HepG2 (cell line): ENCODE data around the gene CFAP90. TPM values are rescaled to one million over a fixed set of nuclear protein-coding genes. Genes with fewer than 3 reads are reported as not detected.

Experiments
- ATAC-seq: fragments of 200-7000 bp; cut with Tn5 transposase; 3 replicates; pipeline ENCODE4 v1.9.1; 2020; ENCODE audit warnings: mild to moderate bottlenecking, moderate library complexity
- BruUV-seq: library from RNA; stranded (reverse); fragments of 400-500 nt; replicated peaks from 2 replicates; lab custom pipeline; 2021; lab: Mats Ljungman, UMichigan
- CTCF ChIA-PET: fragments of 300-600 bp; formaldehyde crosslinking; extraction: SDS; loops from one replicate; lab custom pipeline; 2021; ENCODE audit warnings: low total read pairs, inconsistent platforms, low intra/inter-chr PET ratio; lab: Yijun Ruan, JAX
- POLR2A ChIA-PET: fragments of 350-600 bp; sonication (Branson Sonifier 250); formaldehyde crosslinking; loops from one replicate; lab custom pipeline; 2020; ENCODE audit warnings: antibody characterized with exemption, inconsistent platforms; lab: Yijun Ruan, JAX
- DNase-seq: peaks from one replicate; pipeline ENCODE4 v3.0.0-alpha.2; 2015; ENCODE audit warnings: low spot score
- FAIRE-seq: peaks from 3 replicates; lab custom pipeline; 2011; peaks lifted over from hg19 to GRCh38; lab: Jason Lieb, UNC
- H2AFZ ChIP-seq: one replicate; pipeline ENCODE4 v1.6.1; 2011; ENCODE audit warnings: low read length, inconsistent platforms
- H3K27ac ChIP-seq: fragments of 300-600 bp; 3 replicates; pipeline ENCODE4 v1.8.0; 2011; ENCODE audit warnings: mixed run types, mild to moderate bottlenecking, mixed read lengths, low read length, inconsistent platforms; ENCODE audit not compliant: insufficient read depth; ENCODE audit errors: extremely low read length
- H3K27me3 ChIP-seq, 2 experiments: fragments of 200-600 bp in 1 of 2; 2 replicates in 1 of 2; 3 replicates in 1 of 2; pipeline versions ENCODE4 v1.6.0 to v1.8.0; 2011; ENCODE audit warnings: low read length in 2 of 2, mild to moderate bottlenecking in 2 of 2, moderate library complexity in 2 of 2, inconsistent platforms in 1 of 2; ENCODE audit not compliant: insufficient read depth in 2 of 2, control insufficient read depth in 1 of 2
- H3K36me3 ChIP-seq, 2 experiments: fragments of 200-600 bp in 1 of 2; replicated peaks in 1 of 2; 2 replicates in 1 of 2; 3 replicates in 1 of 2; pipeline versions ENCODE4 v1.5.1 to v1.8.0; 2011; ENCODE audit warnings: low read length in 2 of 2, inconsistent platforms in 1 of 2; ENCODE audit not compliant: insufficient read depth in 2 of 2, control insufficient read depth in 1 of 2
- H3K4me1 ChIP-seq: 2 replicates; pipeline ENCODE4 v1.5.1; 2012; ENCODE audit warnings: low read length, inconsistent platforms; ENCODE audit not compliant: insufficient read depth
- H3K4me2 ChIP-seq: 2 replicates; pipeline ENCODE4 v1.6.0; 2011; ENCODE audit warnings: low read depth, low read length, inconsistent platforms
- H3K4me3 ChIP-seq, 3 experiments: fragments of 200-600 bp in 1 of 3; sonication (generic), shearing (Covaris generic) in 1 of 3; replicated peaks in 1 of 3; 2 replicates each; pipeline ENCODE4 v1.5.1; 2011 to 2016; ENCODE audit warnings: low read length in 3 of 3, inconsistent platforms in 2 of 3, low read depth in 2 of 3, mild to moderate bottlenecking in 2 of 3, control low read depth in 1 of 3, mixed read lengths in 1 of 3; ENCODE audit not compliant: insufficient read depth in 1 of 3
- H3K79me2 ChIP-seq: one replicate; pipeline ENCODE4 v1.6.1; 2011; ENCODE audit warnings: low read length, inconsistent platforms; ENCODE audit not compliant: insufficient read depth
- H3K9ac ChIP-seq: 2 replicates; pipeline ENCODE4 v1.6.0; 2011; ENCODE audit warnings: mild to moderate bottlenecking, low read depth, low read length, inconsistent platforms; ENCODE audit not compliant: insufficient read depth
- H3K9me3 ChIP-seq: 2 replicates; pipeline ENCODE4 v1.5.1; 2012; ENCODE audit warnings: mild to moderate bottlenecking, low read length
- H4K20me1 ChIP-seq: 2 replicates; pipeline ENCODE4 v1.6.0; 2011; ENCODE audit warnings: inconsistent platforms, mild to moderate bottlenecking, low read length, moderate library complexity; ENCODE audit not compliant: insufficient read depth
- HNRNPLL ChIP-seq: fragments of 200-400 bp; formaldehyde crosslinking; IDR thresholded peaks from 2 replicates; pipeline ENCODE4 v1.6.1; 2017; ENCODE audit warnings: mild to moderate bottlenecking, low read depth, low read length; ENCODE audit not compliant: poor library complexity, severe bottlenecking
- KDM2A ChIP-seq: sonication (generic); formaldehyde crosslinking; IDR thresholded peaks from 2 replicates; pipeline ENCODE4 v1.4.0; 2020; ENCODE audit warnings: low read depth, missing genetic modification reagents, borderline replicate concordance
- MTF2 ChIP-seq: sonication (generic); formaldehyde crosslinking; IDR thresholded peaks from 2 replicates; pipeline ENCODE4 v1.5.0; 2020; ENCODE audit warnings: missing genetic modification reagents, borderline replicate concordance
- RAD21 ChIP-seq: fragments of 450-650 bp; formaldehyde crosslinking; IDR thresholded peaks from 2 replicates; pipeline ENCODE4 v1.5.0; 2020; ENCODE audit warnings: mild to moderate bottlenecking
- RFXAP ChIP-seq: sonication (generic); formaldehyde crosslinking; IDR thresholded peaks from 2 replicates; pipeline ENCODE4 v1.4.0; 2020; ENCODE audit warnings: missing genetic modification reagents, borderline replicate concordance
- TGIF2 ChIP-seq: IDR thresholded peaks from 2 replicates; pipeline ENCODE4 v1.6.1; 2016; ENCODE audit warnings: control low read depth, missing compliant biosample characterization
- TP53 ChIP-seq: sonication (generic); formaldehyde crosslinking; conservative IDR thresholded peaks from 2 replicates; pipeline ENCODE4 v1.4.0; 2020; ENCODE audit warnings: missing genetic modification reagents
- XRCC5 ChIP-seq: fragments of 200-400 bp; formaldehyde crosslinking; optimal IDR thresholded peaks from 2 replicates; pipeline ENCODE3; 2017; ENCODE audit warnings: mild to moderate bottlenecking, low read length
- ZMYM4 ChIP-seq: sonication (generic); formaldehyde crosslinking; IDR thresholded peaks from 2 replicates; pipeline ENCODE4 v1.8.1; 2023; ENCODE audit warnings: mild to moderate bottlenecking, missing genetic modification reagents
- ZNF180 ChIP-seq: sonication (generic); formaldehyde crosslinking; IDR thresholded peaks from 2 replicates; pipeline ENCODE4 v1.4.0; 2020; ENCODE audit warnings: low read depth, missing genetic modification reagents, borderline replicate concordance
- ZNF263 ChIP-seq: sonication (generic); formaldehyde crosslinking; IDR thresholded peaks from 2 replicates; pipeline ENCODE4 v1.4.0; 2020; ENCODE audit warnings: missing genetic modification reagents
- ZNF644 ChIP-seq: IDR thresholded peaks from 2 replicates; pipeline ENCODE4 v1.6.1; 2016; ENCODE audit warnings: low read depth
- ZNF883 ChIP-seq: sonication (generic); formaldehyde crosslinking; IDR thresholded peaks from 2 replicates; pipeline ENCODE4 v1.5.1; 2020; ENCODE audit warnings: mild to moderate bottlenecking, missing genetic modification reagents; ENCODE audit errors: not compliant biosample characterization
- ZSCAN9 ChIP-seq: IDR thresholded peaks from 2 replicates; pipeline ENCODE4 v1.6.1; 2016; ENCODE audit warnings: borderline replicate concordance
- WGBS: methylation state at CpG from one replicate; pipeline ENCODE4 v1.1.6; 2017; ENCODE audit warnings: low lambda C conversion rate; 5-methylcytosine and 5-hydroxymethylcytosine counted together
- in situ Hi-C: cut with HindIII; loops from 2 replicates; pipeline ENCODE4 v1.10.0; 2017; ENCODE audit warnings: low pct_unique_long_range_greater_than_20kb; ENCODE audit not compliant: extremely low pct_ligation_motif_present
- intact Hi-C: fragments of 100-400 bp; cut with micrococcal nuclease; formaldehyde crosslinking; loops from one replicate; pipeline ENCODE4 v1.10.0; 2022; ENCODE audit not compliant: unreplicated experiment
- polyA plus RNA-seq, 8 experiments: library from polyadenylated mRNA; depleted of rRNA in 3 of 8; stranded (reverse) in 7 of 8; unstranded in 1 of 8; fragments of >200 nt; fragmentation: Illumina TruSeq in 4 of 8; extraction: Trizol in 4 of 8; gene quantifications; 2 replicates each; pipeline versions ENCODE4 v1.2.1 to v1.2.3, GENCODE V29; 2011 to 2016; ENCODE audit warnings: low read depth in 4 of 8, missing spikeins in 1 of 8, mixed read lengths in 1 of 8; ENCODE audit not compliant: insufficient read depth in 1 of 8
- total RNA-seq, 5 experiments: library from RNA; depleted of rRNA; stranded (reverse); fragments of >200 nt; fragmentation: Illumina TruSeq; extraction: Trizol; gene quantifications; 2 replicates each; pipeline ENCODE4 v1.2.3, GENCODE V29; 2016; ENCODE audit warnings: low read depth in 1 of 5
- TF ChIP-seq, protein P1 (sequence below): sonication (generic); formaldehyde crosslinking; IDR thresholded peaks from 2 replicates; pipeline ENCODE4 v1.9.0; 2021; ENCODE audit warnings: missing genetic modification reagents, mild to moderate bottlenecking, borderline replicate concordance
- TF ChIP-seq, protein P2 (sequence below), 2 experiments: sonication (generic) in 1 of 2; formaldehyde crosslinking in 1 of 2; IDR thresholded peaks; 2 replicates each; pipeline versions ENCODE4 v1.4.0 to v1.6.1; 2018 to 2020; ENCODE audit warnings: missing genetic modification reagents in 2 of 2, borderline replicate concordance in 1 of 2, low read depth in 1 of 2, mild to moderate bottlenecking in 1 of 2, missing biosample characterization in 1 of 2
- TF ChIP-seq, protein P3 (sequence below): sonication (generic); formaldehyde crosslinking; IDR thresholded peaks from 2 replicates; pipeline ENCODE4 v1.5.1; 2020; ENCODE audit warnings: mild to moderate bottlenecking, missing genetic modification reagents, moderate library complexity

CFAP90 gene
- total and polyA plus RNA-seq, 2 of the 13 experiments (the other 11 are each of a cell fraction or from before 2014, with no cell fraction given) = 0.11 TPM; not detected in 1

DNA sequence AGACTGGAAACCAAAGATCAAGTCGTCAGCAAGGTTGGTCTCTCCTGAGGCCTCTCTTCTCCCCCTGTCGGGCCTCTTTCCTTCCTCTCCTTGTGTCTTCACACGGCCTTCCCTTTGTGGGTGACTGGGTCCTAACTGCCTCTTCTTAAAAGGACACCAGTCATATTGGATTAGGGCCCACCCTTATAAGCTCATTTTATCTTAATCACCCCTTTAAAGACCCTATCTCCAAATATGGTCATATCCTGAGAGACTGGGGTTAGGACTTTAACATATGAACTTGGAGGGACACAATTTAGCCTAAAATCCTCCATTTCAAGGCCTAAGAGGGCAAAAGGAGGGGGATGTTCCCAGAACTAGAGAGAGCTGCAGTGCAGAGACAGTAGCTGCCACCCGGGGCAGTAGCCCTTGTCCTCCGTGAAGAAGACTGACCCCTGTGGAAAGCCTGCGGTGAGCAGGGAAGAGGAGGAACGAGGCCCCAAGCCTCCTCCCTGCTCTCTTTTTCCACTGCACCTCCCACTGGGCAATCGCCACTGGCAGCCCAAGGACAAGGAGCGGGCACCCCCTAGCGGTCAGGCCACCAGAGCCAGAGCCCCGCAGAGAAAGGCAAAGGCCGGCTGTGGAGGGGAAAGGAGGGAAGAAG is 34.9 kb downstream of the CFAP90 start:
- H3K36me3 ChIP-seq = no peaks in the 10 kb centered on the region
- no peaks in the 10 kb centered on the region for H4K20me1 ChIP-seq
- H2AFZ ChIP-seq = no peak overlapping the region
- H3K27me3 ChIP-seq = peaks cover 0 to 28% of the 10 kb centered on the region in 2 experiments; a peak in 3 of 5 replicates
- DNase-seq (peak; percentile 70), FAIRE-seq (peak; percentile 48), ATAC-seq (peak; percentile 99)
- no peak overlapping the region for H3K9ac ChIP-seq
- H3K4me3 ChIP-seq = no peak overlapping the region
- H3K4me2 ChIP-seq = peak overlapping the region; percentile 43; the same call in 1 of the 2 replicates
- intact Hi-C loops = no loop called here
- no peaks in the 10 kb centered on the region for H3K4me1 ChIP-seq
- POLR2A ChIA-PET = no interaction called here
- no peaks in the 10 kb centered on the region for H3K9me3 ChIP-seq
- no peak overlapping the region for H3K27ac ChIP-seq
- CTCF ChIA-PET = interaction anchor here (1.2 kb wide), 1 partner anchor 555 kb away, joined by 3 read pairs; no protein-coding TSS in a partner anchor
- BruUV-seq = no TSS peak
- 9% methylated on average over 12 of the region's 12 CpGs for WGBS
- no peaks in the 10 kb centered on the region for H3K79me2 ChIP-seq
- in situ Hi-C loops = no loop called here
- TF ChIP-seq ZNF644 (CRISPR knock-in tag) (peak; percentile 83), TGIF2 (CRISPR knock-in tag) (no peak), RAD21 (peak; percentile 43; the same call in 1 of the 2 replicates), HNRNPLL (peak; percentile 42), ZMYM4 (CRISPR knock-in tag) (0 out of 2 replicates have a peak, but pooled peaks have one; percentile 57), MTF2 (CRISPR knock-in tag) (peak; percentile 3; the same call in 1 of the 2 replicates), XRCC5 (peak; percentile 90), ZSCAN9 (CRISPR knock-in tag) (0 out of 2 replicates have a peak, but pooled peaks have one; percentile 34), ZNF180 (no peak), ZNF263 (CRISPR knock-in tag) (peak; percentile 42; the same call in 1 of the 2 replicates), ZNF883 (CRISPR knock-in tag) (peak; percentile 38), RFXAP (CRISPR knock-in tag) (no peak), TP53 (CRISPR knock-in tag) (no peak), KDM2A (CRISPR knock-in tag) (peak; percentile 64; the same call in 1 of the 2 replicates)
- TF ChIP-seq, protein P1, sequence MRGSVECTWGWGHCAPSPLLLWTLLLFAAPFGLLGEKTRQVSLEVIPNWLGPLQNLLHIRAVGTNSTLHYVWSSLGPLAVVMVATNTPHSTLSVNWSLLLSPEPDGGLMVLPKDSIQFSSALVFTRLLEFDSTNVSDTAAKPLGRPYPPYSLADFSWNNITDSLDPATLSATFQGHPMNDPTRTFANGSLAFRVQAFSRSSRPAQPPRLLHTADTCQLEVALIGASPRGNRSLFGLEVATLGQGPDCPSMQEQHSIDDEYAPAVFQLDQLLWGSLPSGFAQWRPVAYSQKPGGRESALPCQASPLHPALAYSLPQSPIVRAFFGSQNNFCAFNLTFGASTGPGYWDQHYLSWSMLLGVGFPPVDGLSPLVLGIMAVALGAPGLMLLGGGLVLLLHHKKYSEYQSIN = no peak
- TF ChIP-seq, protein P2, sequence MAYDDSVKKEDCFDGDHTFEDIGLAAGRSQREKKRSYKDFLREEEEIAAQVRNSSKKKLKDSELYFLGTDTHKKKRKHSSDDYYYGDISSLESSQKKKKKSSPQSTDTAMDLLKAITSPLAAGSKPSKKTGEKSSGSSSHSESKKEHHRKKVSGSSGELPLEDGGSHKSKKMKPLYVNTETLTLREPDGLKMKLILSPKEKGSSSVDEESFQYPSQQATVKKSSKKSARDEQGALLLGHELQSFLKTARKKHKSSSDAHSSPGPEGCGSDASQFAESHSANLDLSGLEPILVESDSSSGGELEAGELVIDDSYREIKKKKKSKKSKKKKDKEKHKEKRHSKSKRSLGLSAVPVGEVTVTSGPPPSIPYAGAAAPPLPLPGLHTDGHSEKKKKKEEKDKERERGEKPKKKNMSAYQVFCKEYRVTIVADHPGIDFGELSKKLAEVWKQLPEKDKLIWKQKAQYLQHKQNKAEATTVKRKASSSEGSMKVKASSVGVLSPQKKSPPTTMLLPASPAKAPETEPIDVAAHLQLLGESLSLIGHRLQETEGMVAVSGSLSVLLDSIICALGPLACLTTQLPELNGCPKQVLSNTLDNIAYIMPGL (CRISPR knock-in tag; IDR thresholded peaks at IDR 0.05; ENCODE audit: borderline replicate concordance in 1 of 2, low read depth in 1 of 2) = 0 out of 4 replicates have a peak, but pooled peaks have one; percentile 32 to 43
- TF ChIP-seq, protein P3, sequence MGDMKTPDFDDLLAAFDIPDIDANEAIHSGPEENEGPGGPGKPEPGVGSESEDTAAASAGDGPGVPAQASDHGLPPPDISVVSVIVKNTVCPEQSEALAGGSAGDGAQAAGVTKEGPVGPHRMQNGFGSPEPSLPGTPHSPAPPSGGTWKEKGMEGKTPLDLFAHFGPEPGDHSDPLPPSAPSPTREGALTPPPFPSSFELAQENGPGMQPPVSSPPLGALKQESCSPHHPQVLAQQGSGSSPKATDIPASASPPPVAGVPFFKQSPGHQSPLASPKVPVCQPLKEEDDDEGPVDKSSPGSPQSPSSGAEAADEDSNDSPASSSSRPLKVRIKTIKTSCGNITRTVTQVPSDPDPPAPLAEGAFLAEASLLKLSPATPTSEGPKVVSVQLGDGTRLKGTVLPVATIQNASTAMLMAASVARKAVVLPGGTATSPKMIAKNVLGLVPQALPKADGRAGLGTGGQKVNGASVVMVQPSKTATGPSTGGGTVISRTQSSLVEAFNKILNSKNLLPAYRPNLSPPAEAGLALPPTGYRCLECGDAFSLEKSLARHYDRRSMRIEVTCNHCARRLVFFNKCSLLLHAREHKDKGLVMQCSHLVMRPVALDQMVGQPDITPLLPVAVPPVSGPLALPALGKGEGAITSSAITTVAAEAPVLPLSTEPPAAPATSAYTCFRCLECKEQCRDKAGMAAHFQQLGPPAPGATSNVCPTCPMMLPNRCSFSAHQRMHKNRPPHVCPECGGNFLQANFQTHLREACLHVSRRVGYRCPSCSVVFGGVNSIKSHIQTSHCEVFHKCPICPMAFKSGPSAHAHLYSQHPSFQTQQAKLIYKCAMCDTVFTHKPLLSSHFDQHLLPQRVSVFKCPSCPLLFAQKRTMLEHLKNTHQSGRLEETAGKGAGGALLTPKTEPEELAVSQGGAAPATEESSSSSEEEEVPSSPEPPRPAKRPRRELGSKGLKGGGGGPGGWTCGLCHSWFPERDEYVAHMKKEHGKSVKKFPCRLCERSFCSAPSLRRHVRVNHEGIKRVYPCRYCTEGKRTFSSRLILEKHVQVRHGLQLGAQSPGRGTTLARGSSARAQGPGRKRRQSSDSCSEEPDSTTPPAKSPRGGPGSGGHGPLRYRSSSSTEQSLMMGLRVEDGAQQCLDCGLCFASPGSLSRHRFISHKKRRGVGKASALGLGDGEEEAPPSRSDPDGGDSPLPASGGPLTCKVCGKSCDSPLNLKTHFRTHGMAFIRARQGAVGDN (CRISPR knock-in tag) = peak; percentile 42
